Ishikawa (cell line): ENCODE measurements around the gene TMEM40.

Experiments
- CEBPB ChIP-seq: IDR thresholded peaks from 2 replicates; pipeline ENCODE4 v1.6.1; 2012
- CREB1 ChIP-seq: IDR thresholded peaks from 2 replicates; pipeline ENCODE4 v1.6.1; 2012; ENCODE audit warnings: low read depth
- EGR1 ChIP-seq: IDR thresholded peaks from 2 replicates; pipeline ENCODE4 v1.6.1; 2012
- EP300 ChIP-seq: IDR thresholded peaks from 2 replicates; pipeline ENCODE4 v1.6.1; 2012; ENCODE audit warnings: borderline replicate concordance
- FOXM1 ChIP-seq: IDR thresholded peaks from 2 replicates; pipeline ENCODE4 v1.6.1; 2012; ENCODE audit warnings: low read depth, borderline replicate concordance
- NFIC ChIP-seq: IDR thresholded peaks from 2 replicates; pipeline ENCODE4 v1.6.1; 2012
- RAD21 ChIP-seq: IDR thresholded peaks from 2 replicates; pipeline ENCODE4 v1.6.1; 2012; ENCODE audit warnings: low read depth
- TAF1 ChIP-seq: IDR thresholded peaks from 2 replicates; pipeline ENCODE4 v1.6.1; 2012; ENCODE audit warnings: low read depth, mild to moderate bottlenecking
- TCF12 ChIP-seq: IDR thresholded peaks from 2 replicates; pipeline ENCODE4 v1.6.1; 2012; ENCODE audit warnings: low read depth
- TEAD4 ChIP-seq: IDR thresholded peaks from 2 replicates; pipeline ENCODE4 v1.6.1; 2012
- YY1 ChIP-seq: IDR thresholded peaks from 2 replicates; pipeline ENCODE4 v1.6.1; 2012; ENCODE audit warnings: low read depth
- ZBTB7A ChIP-seq: IDR thresholded peaks from 2 replicates; pipeline ENCODE4 v1.6.1; 2012; ENCODE audit warnings: low read depth
- TF ChIP-seq, protein P1 (sequence below): IDR thresholded peaks from 2 replicates; pipeline ENCODE4 v1.6.1; 2012
- TF ChIP-seq, protein P2 (sequence below): IDR thresholded peaks from 2 replicates; pipeline ENCODE4 v1.6.1; 2012
- TF ChIP-seq, protein P3 (sequence below): IDR thresholded peaks from 2 replicates; pipeline ENCODE4 v1.6.1; 2012; ENCODE audit warnings: low read depth, mild to moderate bottlenecking

Gene TMEM40

DNA sequence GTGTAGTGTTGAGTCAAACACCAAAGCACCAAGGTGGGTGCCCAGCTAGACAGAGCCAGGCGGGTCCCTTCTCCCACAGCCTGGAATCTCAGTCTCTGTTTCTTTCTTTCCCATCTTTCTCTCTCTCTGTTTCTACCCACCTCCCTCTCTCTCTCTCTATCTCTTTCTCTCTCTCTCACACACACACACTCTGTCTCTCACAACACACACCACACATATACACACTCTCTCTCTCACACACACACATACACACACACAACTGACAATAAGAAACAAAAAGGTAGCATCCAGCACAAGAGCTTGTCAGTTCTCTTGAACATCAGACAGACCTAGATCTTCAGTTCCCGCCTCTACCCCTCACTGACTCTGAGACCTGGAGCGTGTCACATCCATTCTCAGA, 2.4 kb downstream of the TMEM40 start:
- TF ChIP-seq EGR1 (no peak), TAF1 (no peak), TCF12 (no peak), CEBPB (no peak), ZBTB7A (no peak)
- TF ChIP-seq, protein P1, sequence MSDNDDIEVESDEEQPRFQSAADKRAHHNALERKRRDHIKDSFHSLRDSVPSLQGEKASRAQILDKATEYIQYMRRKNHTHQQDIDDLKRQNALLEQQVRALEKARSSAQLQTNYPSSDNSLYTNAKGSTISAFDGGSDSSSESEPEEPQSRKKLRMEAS, result no peak

DNA sequence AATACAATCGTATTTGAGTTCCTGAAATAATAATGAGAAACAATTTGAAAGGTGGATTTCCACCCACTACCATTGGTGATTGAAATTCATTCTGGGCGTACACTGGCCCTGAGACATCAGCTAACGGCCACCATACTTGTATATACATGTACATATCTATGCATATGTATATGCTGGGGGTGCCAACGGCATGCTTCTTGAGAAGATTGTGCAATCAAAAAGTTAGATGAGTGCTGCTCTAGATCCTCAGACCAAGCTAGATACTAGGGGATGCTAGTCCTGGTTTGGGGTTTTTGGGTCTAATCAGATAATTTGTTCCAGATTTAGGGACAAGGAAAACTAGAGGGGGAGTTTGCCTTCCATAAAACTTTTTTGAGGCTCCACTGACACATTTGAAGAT, 2.9 kb downstream of the TMEM40 start:
- TF ChIP-seq ZBTB7A (no peak), TAF1 (no peak), EGR1 (no peak), CEBPB (0 out of 2 replicates have a peak, but pooled peaks have one; percentile 12)

DNA sequence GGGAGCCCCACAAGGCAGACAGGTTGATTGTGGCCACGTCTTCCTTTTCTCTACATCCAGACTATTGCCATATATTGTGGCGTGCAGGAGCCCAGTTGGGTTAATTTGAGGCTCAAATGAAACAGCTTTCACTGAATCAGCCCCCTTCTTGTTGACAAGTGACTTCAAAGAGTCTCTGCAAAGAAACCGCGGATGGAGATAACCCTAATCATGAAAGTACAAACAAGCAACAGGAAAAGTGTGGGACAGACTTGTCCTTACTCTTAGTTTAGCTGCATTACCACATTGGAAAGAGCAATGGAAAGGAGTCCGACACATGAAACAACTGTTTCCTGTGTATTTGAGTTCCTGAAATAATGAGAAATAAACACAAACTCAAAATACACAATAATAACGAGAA, 3.3 kb downstream of the TMEM40 start:
- no peak for TF ChIP-seq EGR1
- TF ChIP-seq TCF12, result no peak
- TF ChIP-seq, protein P2, sequence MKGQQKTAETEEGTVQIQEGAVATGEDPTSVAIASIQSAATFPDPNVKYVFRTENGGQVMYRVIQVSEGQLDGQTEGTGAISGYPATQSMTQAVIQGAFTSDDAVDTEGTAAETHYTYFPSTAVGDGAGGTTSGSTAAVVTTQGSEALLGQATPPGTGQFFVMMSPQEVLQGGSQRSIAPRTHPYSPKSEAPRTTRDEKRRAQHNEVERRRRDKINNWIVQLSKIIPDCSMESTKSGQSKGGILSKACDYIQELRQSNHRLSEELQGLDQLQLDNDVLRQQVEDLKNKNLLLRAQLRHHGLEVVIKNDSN, result no peak
- no peak for TF ChIP-seq TAF1
- TF ChIP-seq, protein P3, sequence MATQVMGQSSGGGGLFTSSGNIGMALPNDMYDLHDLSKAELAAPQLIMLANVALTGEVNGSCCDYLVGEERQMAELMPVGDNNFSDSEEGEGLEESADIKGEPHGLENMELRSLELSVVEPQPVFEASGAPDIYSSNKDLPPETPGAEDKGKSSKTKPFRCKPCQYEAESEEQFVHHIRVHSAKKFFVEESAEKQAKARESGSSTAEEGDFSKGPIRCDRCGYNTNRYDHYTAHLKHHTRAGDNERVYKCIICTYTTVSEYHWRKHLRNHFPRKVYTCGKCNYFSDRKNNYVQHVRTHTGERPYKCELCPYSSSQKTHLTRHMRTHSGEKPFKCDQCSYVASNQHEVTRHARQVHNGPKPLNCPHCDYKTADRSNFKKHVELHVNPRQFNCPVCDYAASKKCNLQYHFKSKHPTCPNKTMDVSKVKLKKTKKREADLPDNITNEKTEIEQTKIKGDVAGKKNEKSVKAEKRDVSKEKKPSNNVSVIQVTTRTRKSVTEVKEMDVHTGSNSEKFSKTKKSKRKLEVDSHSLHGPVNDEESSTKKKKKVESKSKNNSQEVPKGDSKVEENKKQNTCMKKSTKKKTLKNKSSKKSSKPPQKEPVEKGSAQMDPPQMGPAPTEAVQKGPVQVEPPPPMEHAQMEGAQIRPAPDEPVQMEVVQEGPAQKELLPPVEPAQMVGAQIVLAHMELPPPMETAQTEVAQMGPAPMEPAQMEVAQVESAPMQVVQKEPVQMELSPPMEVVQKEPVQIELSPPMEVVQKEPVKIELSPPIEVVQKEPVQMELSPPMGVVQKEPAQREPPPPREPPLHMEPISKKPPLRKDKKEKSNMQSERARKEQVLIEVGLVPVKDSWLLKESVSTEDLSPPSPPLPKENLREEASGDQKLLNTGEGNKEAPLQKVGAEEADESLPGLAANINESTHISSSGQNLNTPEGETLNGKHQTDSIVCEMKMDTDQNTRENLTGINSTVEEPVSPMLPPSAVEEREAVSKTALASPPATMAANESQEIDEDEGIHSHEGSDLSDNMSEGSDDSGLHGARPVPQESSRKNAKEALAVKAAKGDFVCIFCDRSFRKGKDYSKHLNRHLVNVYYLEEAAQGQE, result no peak
- no peak for TF ChIP-seq YY1
- no peak for TF ChIP-seq FOXM1
- no peak for TF ChIP-seq EP300
- TF ChIP-seq TEAD4, result no peak
- no peak for TF ChIP-seq CREB1
- no peak for TF ChIP-seq CEBPB
- TF ChIP-seq, protein P1, result no peak
- no peak for TF ChIP-seq ZBTB7A
- TF ChIP-seq NFIC, result no peak
- TF ChIP-seq RAD21, result no peak

DNA sequence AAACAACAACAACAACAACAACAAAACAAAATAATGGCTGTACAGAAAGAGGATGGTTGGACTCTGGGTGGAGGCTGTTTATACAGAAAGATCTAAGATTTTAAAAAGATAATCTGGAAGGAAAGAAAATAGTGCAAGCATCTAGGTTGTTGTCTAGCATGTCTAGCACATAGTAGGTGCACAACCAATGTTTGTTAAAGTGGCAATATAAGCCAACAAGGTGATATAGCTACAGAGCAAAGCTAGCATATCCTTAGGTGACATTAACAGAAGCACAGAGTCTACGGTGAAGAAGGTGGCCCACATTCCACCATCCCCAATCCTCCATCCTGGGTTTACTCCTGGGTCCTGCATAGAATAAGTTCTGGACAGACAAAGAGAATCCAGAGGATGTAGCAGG, 4.7 kb downstream of the TMEM40 start:
- TF ChIP-seq ZBTB7A (no peak), TAF1 (no peak), EGR1 (no peak), RAD21 (no peak), EP300 (no peak), YY1 (no peak), CREB1 (no peak), NFIC (no peak), TEAD4 (no peak), CEBPB (no peak)
- TF ChIP-seq, protein P1, result no peak
- TF ChIP-seq, protein P3, result no peak
- TF ChIP-seq, protein P2, result no peak

DNA sequence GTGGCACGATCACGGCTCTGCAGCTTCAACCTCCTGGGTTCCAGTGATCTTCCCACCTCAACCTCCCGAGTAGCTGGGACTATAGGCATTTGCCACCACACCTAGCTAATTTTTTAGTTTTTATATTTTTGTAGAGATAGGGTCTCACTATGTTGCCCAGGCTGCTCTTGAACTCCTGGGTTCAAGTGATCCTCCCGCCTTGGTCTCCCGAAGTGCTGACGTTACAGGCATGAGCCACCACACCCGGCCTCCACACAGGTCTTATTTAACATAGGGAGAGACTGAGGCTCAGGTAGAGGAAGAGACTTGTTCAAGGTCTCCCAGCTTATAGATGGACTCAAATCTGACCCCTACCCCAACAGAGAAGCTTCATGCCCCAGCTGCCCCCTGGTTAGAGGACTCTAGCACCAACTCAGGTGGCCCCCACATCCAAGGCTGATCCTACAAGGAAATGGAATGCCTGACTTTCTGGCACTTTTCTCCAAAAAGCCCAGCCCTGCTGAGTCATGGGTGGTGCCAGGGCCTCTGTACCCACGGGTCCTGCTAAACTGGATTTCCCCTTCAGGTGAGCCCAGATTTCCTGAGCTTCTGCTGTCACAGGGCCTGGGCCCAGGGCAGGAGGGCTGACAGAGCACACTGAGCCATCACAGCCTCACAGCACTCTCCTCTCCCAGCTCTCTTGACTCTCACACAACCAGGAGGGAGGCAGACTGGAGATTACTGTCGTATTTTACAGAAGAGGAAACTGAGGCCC, 5.6 kb downstream of the TMEM40 start:
- no peak for TF ChIP-seq EGR1
- TF ChIP-seq FOXM1, result no peak
- no peak for TF ChIP-seq TAF1
- TF ChIP-seq ZBTB7A, result no peak
- TF ChIP-seq, protein P2, result no peak
- no peak for TF ChIP-seq EP300
- no peak for TF ChIP-seq TCF12
- no peak for TF ChIP-seq NFIC
- no peak for TF ChIP-seq RAD21
- TF ChIP-seq, protein P1, result no peak
- TF ChIP-seq YY1, result no peak
- no peak for TF ChIP-seq CEBPB
- TF ChIP-seq TEAD4, result no peak
- no peak for TF ChIP-seq CREB1
- TF ChIP-seq, protein P3, result no peak
